Body of pancreas (tissue), 4 donors: ENCODE data around the gene CHMP1B.

ENCODE experiments used
- POLR2A ChIP-seq, 3 donors: fragments of 450-650 bp; IDR thresholded peaks; one replicate each; pipeline ENCODE4 v1.6.1; 2016; ENCODE audit warnings: antibody characterized with exemption in 3 of 3, mild to moderate bottlenecking in 2 of 3
- TF ChIP-seq, protein P1 (sequence below), 7 experiments: fragments of 450-650 bp in 4 of 7; fragments of 200-600 bp in 3 of 7; sonication (generic) in 3 of 7; IDR thresholded peaks; one replicate each; pipeline ENCODE4 v1.5.1; 2016 to 2019; ENCODE audit warnings: antibody characterized with exemption in 7 of 7

DNA sequence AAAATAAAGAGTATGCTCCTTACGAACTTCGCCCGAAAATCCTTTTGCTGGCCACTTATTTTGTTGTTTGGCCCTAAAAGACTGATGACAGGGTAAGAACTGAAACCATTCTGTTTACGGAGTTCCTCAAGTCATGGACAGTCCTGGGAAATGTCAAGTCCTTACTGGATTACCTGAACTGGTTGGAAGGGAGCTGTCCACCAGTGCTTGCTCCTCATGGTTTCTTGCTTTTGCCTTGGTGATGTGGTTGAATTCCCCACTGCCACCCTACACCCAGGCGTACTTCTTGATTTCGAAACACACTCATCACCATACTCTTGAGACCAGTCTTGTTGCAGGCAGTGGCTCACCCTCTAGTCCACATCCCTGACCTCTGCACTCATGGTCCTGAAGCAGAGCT is 49.1 kb upstream of the CHMP1B start:
- TF ChIP-seq, protein P1, sequence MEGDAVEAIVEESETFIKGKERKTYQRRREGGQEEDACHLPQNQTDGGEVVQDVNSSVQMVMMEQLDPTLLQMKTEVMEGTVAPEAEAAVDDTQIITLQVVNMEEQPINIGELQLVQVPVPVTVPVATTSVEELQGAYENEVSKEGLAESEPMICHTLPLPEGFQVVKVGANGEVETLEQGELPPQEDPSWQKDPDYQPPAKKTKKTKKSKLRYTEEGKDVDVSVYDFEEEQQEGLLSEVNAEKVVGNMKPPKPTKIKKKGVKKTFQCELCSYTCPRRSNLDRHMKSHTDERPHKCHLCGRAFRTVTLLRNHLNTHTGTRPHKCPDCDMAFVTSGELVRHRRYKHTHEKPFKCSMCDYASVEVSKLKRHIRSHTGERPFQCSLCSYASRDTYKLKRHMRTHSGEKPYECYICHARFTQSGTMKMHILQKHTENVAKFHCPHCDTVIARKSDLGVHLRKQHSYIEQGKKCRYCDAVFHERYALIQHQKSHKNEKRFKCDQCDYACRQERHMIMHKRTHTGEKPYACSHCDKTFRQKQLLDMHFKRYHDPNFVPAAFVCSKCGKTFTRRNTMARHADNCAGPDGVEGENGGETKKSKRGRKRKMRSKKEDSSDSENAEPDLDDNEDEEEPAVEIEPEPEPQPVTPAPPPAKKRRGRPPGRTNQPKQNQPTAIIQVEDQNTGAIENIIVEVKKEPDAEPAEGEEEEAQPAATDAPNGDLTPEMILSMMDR (IDR thresholded peaks at IDR 0.05), result no peak
- no peak for TF ChIP-seq POLR2A (IDR thresholded peaks at IDR 0.05)
